HG03108 (cell line): Measurements from ENCODE around the gene NPIPA8.
"Not testable (repeated sequence)": the region's sequence is repeated elsewhere in the genome, so short reads cannot be mapped to it uniquely, and the experiment has no call there.

Experiments
- ATAC-seq: cut with Tn5 transposase; IDR thresholded peaks from one replicate; pipeline ENCODE4 v1.9.1; 2021; ENCODE audit warnings: moderate library complexity; ENCODE audit not compliant: unreplicated experiment

The NPIPA8 gene

GRCh38 chr16:18280319-18280718, 56.2 kb downstream of the NPIPA8 start:
- not testable (repeated sequence) for ATAC-seq

GRCh38 chr16:18276756-18277155, 59.8 kb downstream of the NPIPA8 start:
- not testable (repeated sequence) for ATAC-seq

- ATAC-seq: not testable (repeated sequence)
Measured at GRCh38 chr16:18270171-18270570, 66.4 kb downstream of the NPIPA8 start.
